ENCODE measurements around the gene SMYD3. TPM values are rescaled to one million over a fixed set of nuclear protein-coding genes. Genes with fewer than 3 reads are reported as not detected.

SMYD3 gene
- total RNA-seq, 1 experiment from 2014 or later: 25.5 TPM

- no CpG with 5 or more reads among the region's 3 CpGs for WGBS (ENCODE audit: extremely low coverage, insufficient read length, low lambda C conversion rate)
- no peak overlapping the region for H4K91ac ChIP-seq (ENCODE audit: insufficient read length, low read depth, low read length)
These were observed 362.1 kb downstream of the SMYD3 start for GRCh38 chr1:246144931-246145330.

More at GRCh38 chr1:246144931-246145330, 362.1 kb downstream of the SMYD3 start:
- H3K9me3 Mint-ChIP-seq: peaks cover 2 to 3% of the 10 kb centered on the region in 2 experiments; a peak in 3 of 5 replicates
- Histone ChIP-seq H2AK5ac (ENCODE audit: insufficient read length, low read length) (no peak overlapping the region), H3K23ac (ENCODE audit: insufficient read length, low read depth, low read length) (no peak overlapping the region), H3K4me1 (ENCODE audit: insufficient read depth, low read length) (no peaks in the 10 kb centered on the region), H3T11ph (ENCODE audit: low read length) (no peak overlapping the region), H2BK15ac (ENCODE audit: low read depth, low read length) (no peak overlapping the region), H3K9ac (ENCODE audit: extremely low read depth, insufficient read length, low read length) (no peak overlapping the region), H3K27me3 (ENCODE audit: insufficient read depth, low read length) (no peaks in the 10 kb centered on the region), H3K9me3 (ENCODE audit: control insufficient read depth, low read depth, low read length) (no peaks in the 10 kb centered on the region), H2BK5ac (ENCODE audit: insufficient read length, low read length) (no peak overlapping the region), H4K8ac (replicated peaks; ENCODE audit: insufficient read length, low read depth, low read length) (no peak overlapping the region), H3K4me2 (ENCODE audit: insufficient read depth, insufficient read length, low read length) (no peak overlapping the region), H3K56ac (ENCODE audit: insufficient read length, low read depth, low read length) (no peak overlapping the region), H4K20me1 (ENCODE audit: control insufficient read depth, insufficient read depth, insufficient read length) (no peaks in the 10 kb centered on the region), H4K5ac (ENCODE audit: insufficient read length, low read depth, low read length) (no peak overlapping the region), H3K79me2 (ENCODE audit: insufficient read depth, low read length) (no peaks in the 10 kb centered on the region), H3K14ac (ENCODE audit: insufficient read depth, low read length) (no peak overlapping the region), H2BK12ac (ENCODE audit: insufficient read length, low read depth, low read length) (no peak overlapping the region), H2AFZ (ENCODE audit: low read length) (no peak overlapping the region), H2BK20ac (ENCODE audit: low read depth, low read length, poor library complexity, severe bottlenecking) (no peak overlapping the region), H3K18ac (ENCODE audit: insufficient read length, low read depth, low read length) (no peak overlapping the region), H3K4ac (ENCODE audit: low read depth, low read length) (no peak overlapping the region), H3K23me2 (ENCODE audit: insufficient read length, low read depth, low read length, poor library complexity, severe bottlenecking) (no peaks in the 10 kb centered on the region), H3K27ac (ENCODE audit: insufficient read length, low read depth, low read length) (no peak overlapping the region), H2BK120ac (ENCODE audit: low read depth, low read length, poor library complexity, severe bottlenecking) (no peak overlapping the region), H3K79me1 (ENCODE audit: insufficient read depth, low read depth, low read length, poor library complexity, severe bottlenecking) (no peaks in the 10 kb centered on the region)
- DNase-seq: no peak
- no peak overlapping the region for H3K4me3 Mint-ChIP-seq
- no peaks in the 10 kb centered on the region for H3K4me1 Mint-ChIP-seq
- TF ChIP-seq, protein P1, sequence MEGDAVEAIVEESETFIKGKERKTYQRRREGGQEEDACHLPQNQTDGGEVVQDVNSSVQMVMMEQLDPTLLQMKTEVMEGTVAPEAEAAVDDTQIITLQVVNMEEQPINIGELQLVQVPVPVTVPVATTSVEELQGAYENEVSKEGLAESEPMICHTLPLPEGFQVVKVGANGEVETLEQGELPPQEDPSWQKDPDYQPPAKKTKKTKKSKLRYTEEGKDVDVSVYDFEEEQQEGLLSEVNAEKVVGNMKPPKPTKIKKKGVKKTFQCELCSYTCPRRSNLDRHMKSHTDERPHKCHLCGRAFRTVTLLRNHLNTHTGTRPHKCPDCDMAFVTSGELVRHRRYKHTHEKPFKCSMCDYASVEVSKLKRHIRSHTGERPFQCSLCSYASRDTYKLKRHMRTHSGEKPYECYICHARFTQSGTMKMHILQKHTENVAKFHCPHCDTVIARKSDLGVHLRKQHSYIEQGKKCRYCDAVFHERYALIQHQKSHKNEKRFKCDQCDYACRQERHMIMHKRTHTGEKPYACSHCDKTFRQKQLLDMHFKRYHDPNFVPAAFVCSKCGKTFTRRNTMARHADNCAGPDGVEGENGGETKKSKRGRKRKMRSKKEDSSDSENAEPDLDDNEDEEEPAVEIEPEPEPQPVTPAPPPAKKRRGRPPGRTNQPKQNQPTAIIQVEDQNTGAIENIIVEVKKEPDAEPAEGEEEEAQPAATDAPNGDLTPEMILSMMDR (conservative IDR thresholded peaks at IDR 0.05): no peak
- H3K27ac Mint-ChIP-seq: no peak overlapping the region
- no peaks in the 10 kb centered on the region for H3K27me3 Mint-ChIP-seq (ENCODE audit: low read depth)
- H3K36me3 Mint-ChIP-seq (ENCODE audit: insufficient read depth in 1 of 3, low read depth in 3 of 3): peaks cover 2 to 9% (median 3%) of the 10 kb centered on the region in 3 experiments; a peak in 6 of 7 replicates

Measured in H9 (cell line).